Adrenal gland (tissue), 12 donors: Measurements from ENCODE around the gene ZIC2. TPM values are rescaled to one million over a fixed set of nuclear protein-coding genes. Genes with fewer than 3 reads are reported as not detected.
"Not testable (repeated sequence)": the region's sequence is repeated elsewhere in the genome, so short reads cannot be mapped to it uniquely, and the experiment has no call there.

Source experiments
- DNase-seq, 7 donors: peaks; one replicate each; pipeline ENCODE4 v3.0.0-alpha.2; 2019 to 2020
- H3K27ac ChIP-seq, 5 donors: fragments of 200-600 bp; sonication (generic) in 4 of 5; 1 replicate in 3 of 5; 2 replicates in 2 of 5; pipeline versions ENCODE4 v1.5.1 to v1.8.0; 2016 to 2020; ENCODE audit warnings: mild to moderate bottlenecking in 1 of 5
- H3K27me3 ChIP-seq: fragments of 200-600 bp; 2 replicates; pipeline ENCODE4 v1.8.0; 2021
- H3K36me3 ChIP-seq, 2 donors: fragments of 200-600 bp; replicated peaks in 1 of 2; 1 replicate in 1 of 2; 2 replicates in 1 of 2; pipeline versions ENCODE4 v1.5.1 to v1.8.0; 2018 to 2022
- H3K4me1 ChIP-seq, 2 donors: fragments of 200-600 bp; replicated peaks in 1 of 2; 1 replicate in 1 of 2; 2 replicates in 1 of 2; pipeline versions ENCODE4 v1.5.1 to v1.8.0; 2018 to 2021
- H3K4me3 ChIP-seq, 4 donors: fragments of 200-600 bp; sonication (generic) in 3 of 4; one replicate each; pipeline ENCODE4 v1.5.1; 2016 to 2018
- H3K9me3 ChIP-seq, 3 donors: fragments of 200-600 bp; sonication (generic) in 1 of 3; replicated peaks in 1 of 3; 1 replicate in 2 of 3; 2 replicates in 1 of 3; pipeline versions ENCODE4 v1.5.1 to v1.8.0; 2016 to 2021
- CTCF ChIP-seq, 6 experiments: fragments of 450-650 bp in 4 of 6; fragments of 200-600 bp in 2 of 6; sonication (generic) in 1 of 6; IDR thresholded peaks; 1 replicate in 5 of 6; 2 replicates in 1 of 6; pipeline versions ENCODE4 v1.5.1 to v1.8.0; 2016 to 2021; ENCODE audit warnings: antibody characterized with exemption in 6 of 6, mild to moderate bottlenecking in 2 of 6, moderate library complexity in 1 of 6
- POLR2A ChIP-seq, 2 donors: fragments of 450-650 bp; IDR thresholded peaks; one replicate each; pipeline ENCODE4 v1.6.1; 2017; ENCODE audit warnings: antibody characterized with exemption in 2 of 2, mild to moderate bottlenecking in 2 of 2, moderate library complexity in 1 of 2
- WGBS, 4 donors: extraction: QIAGEN DNeasy Blood & Tissue Kit in 2 of 4; methylation state at CpG; one replicate each; pipeline versions ENCODE4 v1.1.5 to v1.1.7; 2013 to 2017; 5-methylcytosine and 5-hydroxymethylcytosine counted together
- intact Hi-C, 2 donors: fragments of 100-400 bp; cut with DNase I; formaldehyde crosslinking; loops; one replicate each; pipeline versions ENCODE4 v1.14.1 to v1.15.0; 2022 to 2023
- polyA plus RNA-seq, 3 donors: library from polyadenylated mRNA; stranded (reverse); fragments of 200-250 nt in 2 of 3; fragments of 350-450 nt in 1 of 3; fragmentation: Illumina TruSeq in 1 of 3; extraction: RNeasy Lipid Tissue Mini Kit (QIAGEN cat#74804) in 1 of 3; gene quantifications; one replicate each; pipeline ENCODE4 v1.2.3, GENCODE V29; 2013 to 2014
- total RNA-seq, 9 donors: library from RNA; depleted of rRNA in 4 of 9; stranded (reverse); fragments of >200 nt in 4 of 9; fragments of 120-200 nt in 1 of 9; fragmentation: NEBNext Ultra II Directional in 1 of 9; extraction: Animal tissue kit (Norgen Biotek cat#: 25700) in 1 of 9; gene quantifications; one replicate each; pipeline versions ENCODE4 v1.1.0 to v1.2.4, GENCODE V29; 2013 to 2023
- donor health status: healthy with polysubstance abuse.
- donor health status: Bipolar disorder and iron deficiency.
- donor health status: DM: yes; HTN: yes; CAD: no.
- donor health status: DM: no; HTN: no; CAD: no.
- donor health status: DM: no; HTN: no; CAD: no.
- donor health status: DM: yes; HTN: yes; CAD: no.

The ZIC2 gene
- total and polyA plus RNA-seq, 12 donors, result 0.43 to 0.46 TPM; not detected in 10

GRCh38 chr13:99941086-99941485, 40.5 kb upstream of the ZIC2 start:
- intact Hi-C loops, result no loop called here
- H3K27me3 ChIP-seq, result peaks cover 17% of the 10 kb centered on the region
- 73 to 79% (median 75%) methylated on average over 7 of the region's 7 CpGs for WGBS, 4 donors

GRCh38 chr13:99941911-99942310, 39.7 kb upstream of the ZIC2 start:
- no peaks in the 10 kb centered on the region for H3K36me3 ChIP-seq
- no peaks in the 10 kb centered on the region for H3K4me1 ChIP-seq
- intact Hi-C loops, result no loop called here
- no peaks in the 10 kb centered on the region for H3K9me3 ChIP-seq
- TF ChIP-seq CTCF (IDR thresholded peaks at IDR 0.05), result no peak
- no peak for TF ChIP-seq POLR2A (IDR thresholded peaks at IDR 0.05)
- H3K27me3 ChIP-seq, result peaks cover 24% of the 10 kb centered on the region
- no peak overlapping the region for H3K4me3 ChIP-seq
- whole genome bisulfite sequencing, 4 donors, result 74 to 87% (median 80%) methylated on average over 4 of the region's 4 CpGs
- no peak overlapping the region for H3K27ac ChIP-seq
- no peak for DNase-seq

More at GRCh38 chr13:99941086-99941485, 40.5 kb upstream of the ZIC2 start:
- Histone ChIP-seq H3K4me3 (no peak overlapping the region), H3K36me3 (no peaks in the 10 kb centered on the region), H3K9me3 (no peaks in the 10 kb centered on the region), H3K4me1 (no peaks in the 10 kb centered on the region), H3K27ac (no peak overlapping the region)
- no peak for DNase-seq
- TF ChIP-seq CTCF (IDR thresholded peaks at IDR 0.05) (no peak), POLR2A (IDR thresholded peaks at IDR 0.05) (no peak)

GRCh38 chr13:99944102-99944501, 37.5 kb upstream of the ZIC2 start:
- Histone ChIP-seq H3K9me3 (no peaks in the 10 kb centered on the region), H3K36me3 (no peaks in the 10 kb centered on the region), H3K27ac (no peak overlapping the region), H3K4me3 (no peak overlapping the region), H3K27me3 (peaks cover 23% of the 10 kb centered on the region), H3K4me1 (no peaks in the 10 kb centered on the region)
- TF ChIP-seq POLR2A (IDR thresholded peaks at IDR 0.05) (no peak), CTCF (IDR thresholded peaks at IDR 0.05) (no peak)
- intact Hi-C loops, result no loop called here
- whole genome bisulfite sequencing, 4 donors, result 67 to 79% (median 76%) methylated on average over 7 of the region's 7 CpGs
- no peak for DNase-seq

- Histone ChIP-seq H3K4me3 (no peak overlapping the region), H3K27me3 (peaks cover 20% of the 10 kb centered on the region), H3K36me3 (no peaks in the 10 kb centered on the region), H3K4me1 (no peaks in the 10 kb centered on the region), H3K9me3 (no peaks in the 10 kb centered on the region), H3K27ac (no peak overlapping the region)
- WGBS, 4 donors, result 80 to 88% (median 85%) methylated on average over 6 of the region's 6 CpGs
- intact Hi-C loops, result no loop called here
- TF ChIP-seq CTCF (IDR thresholded peaks at IDR 0.05), result no peak
- TF ChIP-seq POLR2A (IDR thresholded peaks at IDR 0.05), result no peak
- no peak for DNase-seq
Observed at GRCh38 chr13:99944606-99945005, 37.0 kb upstream of the ZIC2 start.

GRCh38 chr13:99945515-99945914, 36.1 kb upstream of the ZIC2 start:
- H3K4me3 ChIP-seq, H3K9me3 ChIP-seq, H3K27ac ChIP-seq, H3K36me3 ChIP-seq, H3K4me1 ChIP-seq, intact Hi-C loops, DNase-seq: not testable (repeated sequence)
- H3K27me3 ChIP-seq, result peaks cover 21% of the 10 kb centered on the region
- 87 to 97% (median 89%) methylated on average over 2 of the region's 2 CpGs for WGBS, 4 donors
